IPS DF 6.9 (cell line): ENCODE results near the gene HDGFL2.

Experiments used
- DNase-seq: peaks from one replicate; pipeline ENCODE4 v3.0.0-alpha.2; 2013; ENCODE audit warnings: low read depth, low spot score
- H3K27ac ChIP-seq: one replicate; pipeline ENCODE4 v1.5.1; 2013; ENCODE audit warnings: low read length, control low read depth
- H3K27me3 ChIP-seq: 2 replicates; pipeline ENCODE4 v1.6.1; 2013; ENCODE audit warnings: mild to moderate bottlenecking, low read length; ENCODE audit not compliant: control insufficient read depth, insufficient read depth
- H3K36me3 ChIP-seq: 2 replicates; pipeline ENCODE4 v1.6.1; 2013; ENCODE audit warnings: low read length; ENCODE audit not compliant: control insufficient read depth, insufficient read depth
- H3K4me1 ChIP-seq: 2 replicates; pipeline ENCODE4 v1.6.1; 2013; ENCODE audit warnings: low read length; ENCODE audit not compliant: control insufficient read depth, insufficient read depth
- H3K4me3 ChIP-seq: 2 replicates; pipeline ENCODE4 v1.5.1; 2013; ENCODE audit warnings: mild to moderate bottlenecking, low read length
- H3K9me3 ChIP-seq: 2 replicates; pipeline ENCODE4 v1.6.1; 2013; ENCODE audit warnings: low read length, inconsistent platforms; ENCODE audit not compliant: control insufficient read depth, insufficient read depth
- WGBS: extraction: QIAGEN DNeasy Blood & Tissue Kit; methylation state at CpG from one replicate; pipeline ENCODE4 v1.1.7; 2013; ENCODE audit warnings: mixed read lengths, missing lambda C conversion rate; ENCODE audit not compliant: insufficient read length, insufficient coverage; 5-methylcytosine and 5-hydroxymethylcytosine counted together

Gene HDGFL2

DNA sequence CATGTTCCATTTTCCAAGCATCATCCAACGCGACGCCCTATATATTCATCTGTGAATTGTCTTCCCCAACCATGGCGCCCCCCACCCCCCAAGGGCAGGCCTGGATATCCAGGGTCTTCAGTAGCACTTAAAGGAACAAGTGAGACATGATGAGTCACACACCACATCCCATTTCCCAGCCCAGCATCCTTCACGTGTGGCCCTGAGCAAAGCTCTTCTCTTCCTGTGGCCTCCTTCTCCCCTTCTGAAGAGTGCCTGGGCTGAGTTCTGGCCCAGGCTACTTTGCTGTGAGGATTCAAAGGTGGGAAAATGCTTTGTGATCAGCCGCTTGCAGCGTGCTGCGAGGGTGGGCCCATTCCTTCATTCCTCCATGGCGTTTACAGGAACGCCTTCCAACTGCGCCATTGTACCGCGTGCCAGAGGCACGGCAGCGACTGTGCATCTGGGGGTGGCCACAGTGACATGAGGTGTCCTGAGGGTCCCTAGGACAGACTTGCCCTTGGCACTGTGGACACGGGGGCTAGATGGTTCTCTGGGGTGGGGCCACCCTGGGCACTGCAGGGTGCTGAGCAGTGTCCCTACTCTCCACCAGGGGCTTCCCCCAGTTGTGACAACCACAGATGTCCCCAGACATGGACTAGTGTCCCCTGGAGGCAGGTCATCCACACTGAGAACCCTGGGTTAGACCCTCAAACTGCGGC, 34.5 kb downstream of the HDGFL2 start:
- Histone ChIP-seq H3K4me3 (no peak overlapping the region), H3K36me3 (peaks cover 14% of the 10 kb centered on the region), H3K4me1 (no peaks in the 10 kb centered on the region), H3K27me3 (peaks cover 3% of the 10 kb centered on the region; the same call in 1 of the 2 replicates), H3K27ac (no peak overlapping the region), H3K9me3 (no peaks in the 10 kb centered on the region)
- WGBS = no CpG with 5 or more reads among the region's 17 CpGs
- DNase-seq = no peak

DNA sequence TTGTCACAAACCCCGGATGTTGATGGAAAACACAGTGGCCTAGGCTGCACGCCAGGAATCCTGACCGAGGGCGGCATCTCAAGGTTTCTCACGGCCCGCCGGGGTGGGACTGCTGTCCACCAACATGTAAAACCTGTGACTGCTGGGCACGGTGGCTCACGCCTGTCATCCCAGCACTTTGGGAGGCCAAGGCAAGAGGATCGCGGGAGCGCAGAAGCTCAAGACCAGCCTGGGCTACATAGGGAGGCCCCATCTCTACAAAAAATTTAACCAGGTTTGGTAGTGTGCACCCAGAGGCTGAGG, 35.0 kb downstream of the HDGFL2 start:
- Histone ChIP-seq H3K4me1 (no peaks in the 10 kb centered on the region), H3K9me3 (no peaks in the 10 kb centered on the region), H3K27ac (no peak overlapping the region), H3K4me3 (no peak overlapping the region), H3K36me3 (peaks cover 11% of the 10 kb centered on the region), H3K27me3 (peaks cover 6% of the 10 kb centered on the region; the same call in 1 of the 2 replicates)
- no peak for DNase-seq
- WGBS = no CpG with 5 or more reads among the region's 12 CpGs

GRCh38 chr19:4507804-4508203, 35.7 kb downstream of the HDGFL2 start:
- no CpG with 5 or more reads among the region's 17 CpGs for WGBS
- H3K4me3 ChIP-seq = no peak overlapping the region
- peaks cover 4% of the 10 kb centered on the region for H3K36me3 ChIP-seq
- no peaks in the 10 kb centered on the region for H3K4me1 ChIP-seq
- no peak for DNase-seq
- no peak overlapping the region for H3K27ac ChIP-seq
- no peaks in the 10 kb centered on the region for H3K9me3 ChIP-seq
- H3K27me3 ChIP-seq = peaks cover 9% of the 10 kb centered on the region; the same call in 1 of the 2 replicates

- H3K4me3 ChIP-seq = no peak overlapping the region
- no CpG with 5 or more reads among the region's 21 CpGs for WGBS
- no peaks in the 10 kb centered on the region for H3K4me1 ChIP-seq
These were observed 36.6 kb downstream of the HDGFL2 start for GRCh38 chr19:4508698-4509097.

GRCh38 chr19:4510435-4511255, 38.5 kb downstream of the HDGFL2 start:
- H3K4me3 ChIP-seq = no peak overlapping the region
- no peak for DNase-seq
- peaks cover 9% of the 10 kb centered on the region; the same call in 1 of the 2 replicates for H3K27me3 ChIP-seq
- no peaks in the 10 kb centered on the region for H3K36me3 ChIP-seq
- no peaks in the 10 kb centered on the region for H3K4me1 ChIP-seq
- no CpG with 5 or more reads among the region's 37 CpGs for WGBS
- H3K27ac ChIP-seq = no peak overlapping the region
- no peaks in the 10 kb centered on the region for H3K9me3 ChIP-seq

More at GRCh38 chr19:4508698-4509097, 36.6 kb downstream of the HDGFL2 start:
- no peak for DNase-seq
- H3K36me3 ChIP-seq = peaks cover 2% of the 10 kb centered on the region
- H3K27ac ChIP-seq = no peak overlapping the region
- H3K9me3 ChIP-seq = no peaks in the 10 kb centered on the region
- peaks cover 9% of the 10 kb centered on the region; the same call in 1 of the 2 replicates for H3K27me3 ChIP-seq

DNA sequence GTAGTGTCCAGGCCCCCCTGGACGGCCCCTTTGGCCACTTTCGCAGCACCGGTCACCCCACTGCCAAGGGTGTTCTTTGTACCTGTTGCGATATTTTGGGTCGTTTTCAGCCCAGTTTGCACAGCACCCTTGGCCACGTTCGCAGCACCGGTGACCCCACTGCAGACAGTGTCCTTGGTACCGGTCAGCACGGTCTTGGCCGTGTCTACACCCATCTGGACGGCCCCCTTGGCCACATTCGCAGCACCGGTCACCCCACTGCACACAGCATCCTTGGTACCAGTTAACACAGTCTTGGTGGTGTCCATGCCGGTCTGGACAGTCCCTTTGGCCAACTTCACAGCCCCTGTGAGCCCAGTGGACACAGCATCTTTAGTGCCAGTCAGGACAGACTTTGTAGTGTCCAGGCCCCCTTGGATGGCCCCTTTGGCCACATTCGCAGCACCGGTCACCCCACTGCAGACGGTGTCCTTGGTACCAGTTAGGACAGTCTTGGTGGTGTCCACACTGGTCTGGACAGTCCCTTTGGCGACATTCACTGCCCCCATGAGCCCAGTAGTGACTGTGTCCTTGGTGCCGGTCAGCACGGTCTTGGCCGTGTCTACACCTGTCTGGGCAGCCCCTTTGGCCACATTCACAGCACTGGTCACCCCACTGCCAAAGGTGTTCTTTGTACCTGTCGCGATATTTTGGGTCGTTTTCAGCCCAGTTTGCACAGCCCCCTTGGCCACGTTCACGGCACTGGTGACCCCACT, 39.4 kb downstream of the HDGFL2 start:
- H3K9me3 ChIP-seq = no peaks in the 10 kb centered on the region
- H3K27ac ChIP-seq = no peak overlapping the region
- DNase-seq = no peak
- H3K4me1 ChIP-seq = no peaks in the 10 kb centered on the region
- no peak overlapping the region for H3K4me3 ChIP-seq
- peaks cover 9% of the 10 kb centered on the region; the same call in 1 of the 2 replicates for H3K27me3 ChIP-seq
- H3K36me3 ChIP-seq = no peaks in the 10 kb centered on the region
- no CpG with 5 or more reads among the region's 27 CpGs for WGBS

- Histone ChIP-seq H3K4me3 (no peak overlapping the region), H3K36me3 (no peaks in the 10 kb centered on the region), H3K9me3 (no peaks in the 10 kb centered on the region), H3K27me3 (peaks cover 9% of the 10 kb centered on the region; the same call in 1 of the 2 replicates), H3K27ac (no peak overlapping the region), H3K4me1 (peaks cover 1% of the 10 kb centered on the region; the same call in 1 of the 2 replicates)
- DNase-seq = no peak
- no CpG with 5 or more reads among the region's 17 CpGs for WGBS
These were observed 40.0 kb downstream of the HDGFL2 start for GRCh38 chr19:4512070-4512469.

DNA sequence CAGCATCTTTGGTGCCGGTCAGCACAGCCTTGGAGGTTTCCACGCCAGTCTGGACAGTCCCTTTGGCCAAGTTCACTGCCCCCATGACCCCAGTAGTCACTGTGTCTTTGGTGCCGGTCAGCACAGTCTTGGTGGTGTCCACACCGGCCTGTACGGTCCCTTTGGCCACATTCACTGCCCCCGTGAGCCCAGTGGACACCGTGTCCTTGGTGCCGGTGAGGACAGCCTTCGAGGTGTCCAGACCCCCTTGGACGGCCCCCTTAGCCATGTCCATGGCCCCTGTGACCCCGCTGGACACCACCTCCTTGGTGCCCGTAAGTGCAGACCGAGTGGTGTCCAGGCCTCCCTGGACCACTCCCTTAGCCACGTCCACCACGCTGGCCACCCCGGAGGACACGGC, 41.2 kb downstream of the HDGFL2 start:
- no peaks in the 10 kb centered on the region for H3K36me3 ChIP-seq
- DNase-seq = no peak
- WGBS = no CpG with 5 or more reads among the region's 17 CpGs
- H3K4me1 ChIP-seq = peaks cover 1% of the 10 kb centered on the region; the same call in 1 of the 2 replicates
- no peak overlapping the region for H3K27ac ChIP-seq
- no peaks in the 10 kb centered on the region for H3K9me3 ChIP-seq
- H3K27me3 ChIP-seq = peaks cover 9% of the 10 kb centered on the region; the same call in 1 of the 2 replicates
- no peak overlapping the region for H3K4me3 ChIP-seq

- no CpG with 5 or more reads among the region's 5 CpGs for WGBS
- Histone ChIP-seq H3K4me3 (no peak overlapping the region), H3K27me3 (peaks cover 9% of the 10 kb centered on the region; the same call in 1 of the 2 replicates), H3K27ac (no peak overlapping the region), H3K4me1 (peaks cover 1% of the 10 kb centered on the region; the same call in 1 of the 2 replicates), H3K36me3 (no peaks in the 10 kb centered on the region), H3K9me3 (no peaks in the 10 kb centered on the region)
- no peak for DNase-seq
These were observed 43.6 kb downstream of the HDGFL2 start for GRCh38 chr19:4515732-4516131.
